Neural progenitor cell (in vitro differentiated cells): Measurements from ENCODE around the gene MDM4. TPM values are rescaled to one million over a fixed set of nuclear protein-coding genes. Genes with fewer than 3 reads are reported as not detected.

Experiments
- DNase-seq: peaks from one replicate; pipeline ENCODE4 v3.0.0-alpha.2; 2016; ENCODE audit warnings: low spot score
- H2AFZ ChIP-seq: fragments of 200-600 bp; sonication (generic); replicated peaks from 2 replicates; pipeline ENCODE4 v1.6.1; 2016; ENCODE audit warnings: antibody characterized with exemption
- H3F3A ChIP-seq: fragments of 200-600 bp; sonication (generic); 2 replicates; pipeline ENCODE4 v1.6.1; 2016; ENCODE audit warnings: antibody characterized with exemption, low read depth
- H3K27ac ChIP-seq: fragments of 200-600 bp; sonication (generic); 2 replicates; pipeline ENCODE4 v1.5.1; 2016; ENCODE audit warnings: mild to moderate bottlenecking
- H3K27me3 ChIP-seq: fragments of 200-600 bp; sonication (generic); 2 replicates; pipeline ENCODE4 v1.6.1; 2016; ENCODE audit warnings: mild to moderate bottlenecking, moderate library complexity
- H3K36me3 ChIP-seq: fragments of 200-600 bp; sonication (generic); 2 replicates; pipeline ENCODE4 v1.5.1; 2016
- H3K4me1 ChIP-seq: fragments of 200-600 bp; sonication (generic); 2 replicates; pipeline ENCODE4 v1.6.1; 2016; ENCODE audit warnings: mixed run types
- H3K4me2 ChIP-seq: fragments of 200-600 bp; sonication (generic); 2 replicates; pipeline ENCODE4 v1.6.1; 2016
- H3K4me3 ChIP-seq: fragments of 200-600 bp; sonication (generic); 2 replicates; pipeline ENCODE4 v1.5.1; 2016
- H3K79me2 ChIP-seq: fragments of 200-600 bp; sonication (generic); 2 replicates; pipeline ENCODE4 v1.6.1; 2016; ENCODE audit warnings: low read depth
- H3K9ac ChIP-seq: fragments of 200-600 bp; sonication (generic); 2 replicates; pipeline ENCODE4 v1.6.1; 2016
- H3K9me3 ChIP-seq: fragments of 200-600 bp; sonication (generic); 2 replicates; pipeline ENCODE4 v1.5.1; 2016; ENCODE audit warnings: low read depth
- H4K20me1 ChIP-seq: fragments of 200-600 bp; sonication (generic); 2 replicates; pipeline ENCODE4 v1.6.1; 2016; ENCODE audit warnings: low read depth
- H3K27ac Mint-ChIP-seq: 3 replicates; pipeline ENCODE4 v1.8.0; 2021; ENCODE audit warnings: mixed read lengths
- H3K27me3 Mint-ChIP-seq: 2 replicates; pipeline ENCODE4 v1.8.0; 2022; ENCODE audit warnings: low read depth, mild to moderate bottlenecking, inconsistent platforms, moderate library complexity, mixed read lengths; ENCODE audit not compliant: insufficient read depth
- H3K36me3 Mint-ChIP-seq: 3 replicates; pipeline ENCODE4 v1.8.0; 2021; ENCODE audit warnings: mixed read lengths
- H3K4me1 Mint-ChIP-seq: 3 replicates; pipeline ENCODE4 v1.8.0; 2021; ENCODE audit warnings: mixed read lengths
- H3K4me3 Mint-ChIP-seq: 3 replicates; pipeline ENCODE4 v1.8.0; 2021; ENCODE audit warnings: mild to moderate bottlenecking, moderate library complexity, mixed read lengths
- H3K9me3 Mint-ChIP-seq: 3 replicates; pipeline ENCODE4 v1.8.0; 2020; ENCODE audit warnings: mixed read lengths
- CTCF ChIP-seq: fragments of 200-600 bp; sonication (generic); IDR thresholded peaks from 2 replicates; pipeline ENCODE4 v1.5.1; 2017; ENCODE audit warnings: antibody characterized with exemption, mild to moderate bottlenecking
- EZH2 ChIP-seq: fragments of 200-600 bp; sonication (generic); IDR thresholded peaks from 2 replicates; pipeline ENCODE4 v1.6.1; 2017; ENCODE audit warnings: antibody characterized with exemption, mild to moderate bottlenecking, moderate library complexity
- EZH2phosphoT487 ChIP-seq: fragments of 200-600 bp; sonication (generic); IDR thresholded peaks from 2 replicates; pipeline ENCODE4 v1.6.1; 2017; ENCODE audit warnings: antibody characterized with exemption
- total RNA-seq: library from RNA; depleted of rRNA; stranded (reverse); fragments of >200 nt; gene quantifications from 2 replicates; pipeline ENCODE4 v1.2.3, GENCODE V29; 2015; ENCODE audit warnings: low replicate concordance

Gene MDM4
- total RNA-seq, 1 donor from 2014 or later = 72.9 TPM

- Histone ChIP-seq H2AFZ (no peak overlapping the region), H3K27ac (no peak overlapping the region), H4K20me1 (peaks cover 21% of the 10 kb centered on the region), H3K9me3 (no peaks in the 10 kb centered on the region), H3K79me2 (peaks cover 14% of the 10 kb centered on the region), H3K4me1 (no peaks in the 10 kb centered on the region), H3K9ac (no peak overlapping the region), H3K4me2 (no peak overlapping the region), H3K27me3 (no peaks in the 10 kb centered on the region), H3K36me3 (no peaks in the 10 kb centered on the region), H3F3A (no peaks in the 10 kb centered on the region), H3K4me3 (no peak overlapping the region)
- peaks cover 7% of the 10 kb centered on the region for H3K9me3 Mint-ChIP-seq
- H3K4me3 Mint-ChIP-seq = no peak overlapping the region
- TF ChIP-seq EZH2phosphoT487 = no peak
- no peak for TF ChIP-seq EZH2
- TF ChIP-seq CTCF = no peak
- no peak for DNase-seq
- no peak overlapping the region for H3K27ac Mint-ChIP-seq
- H3K36me3 Mint-ChIP-seq = peaks cover 50% of the 10 kb centered on the region
- peaks cover 5% of the 10 kb centered on the region for H3K27me3 Mint-ChIP-seq
- H3K4me1 Mint-ChIP-seq = peaks cover 27% of the 10 kb centered on the region
These were observed 47.4 kb upstream of the MDM4 start for GRCh38 chr1:204468766-204469302.

GRCh38 chr1:204469304-204469703 is 46.9 kb upstream of the MDM4 start:
- no peak overlapping the region for H3K9ac ChIP-seq
- H3K27me3 Mint-ChIP-seq = peaks cover 4% of the 10 kb centered on the region

GRCh38 chr1:204471687-204472086 is 44.5 kb upstream of the MDM4 start:
- Mint-ChIP-seq H3K4me1 (peaks cover 25% of the 10 kb centered on the region), H3K27ac (no peak overlapping the region), H3K9me3 (peaks cover 7% of the 10 kb centered on the region), H3K27me3 (peaks cover 4% of the 10 kb centered on the region), H3K4me3 (no peak overlapping the region), H3K36me3 (peaks cover 50% of the 10 kb centered on the region)
- Histone ChIP-seq H3K36me3 (no peaks in the 10 kb centered on the region), H3K4me3 (no peak overlapping the region), H3K9me3 (no peaks in the 10 kb centered on the region), H3K4me1 (no peaks in the 10 kb centered on the region), H3K27ac (no peak overlapping the region), H4K20me1 (peaks cover 7% of the 10 kb centered on the region), H2AFZ (no peak overlapping the region), H3K9ac (no peak overlapping the region), H3F3A (no peaks in the 10 kb centered on the region), H3K27me3 (no peaks in the 10 kb centered on the region), H3K4me2 (no peak overlapping the region), H3K79me2 (peaks cover 40% of the 10 kb centered on the region)
- no peak for DNase-seq
- TF ChIP-seq EZH2phosphoT487 = no peak
- no peak for TF ChIP-seq CTCF
- no peak for TF ChIP-seq EZH2

More at GRCh38 chr1:204469304-204469703, 46.9 kb upstream of the MDM4 start:
- H3F3A ChIP-seq = no peaks in the 10 kb centered on the region
- no peak overlapping the region for H2AFZ ChIP-seq
- H3K27ac Mint-ChIP-seq = peak overlapping the region; percentile 74
- peaks cover 29% of the 10 kb centered on the region for H3K4me1 Mint-ChIP-seq
- H3K27ac ChIP-seq = no peak overlapping the region
- H3K4me1 ChIP-seq = no peaks in the 10 kb centered on the region
- H3K4me3 Mint-ChIP-seq = no peak overlapping the region
- H3K4me3 ChIP-seq = no peak overlapping the region
- no peaks in the 10 kb centered on the region for H3K9me3 ChIP-seq
- peaks cover 21% of the 10 kb centered on the region for H4K20me1 ChIP-seq
- DNase-seq = no peak
- no peak overlapping the region for H3K4me2 ChIP-seq
- peaks cover 48% of the 10 kb centered on the region for H3K36me3 Mint-ChIP-seq
- H3K79me2 ChIP-seq = peaks cover 17% of the 10 kb centered on the region
- no peak for TF ChIP-seq CTCF
- no peak for TF ChIP-seq EZH2
- TF ChIP-seq EZH2phosphoT487 = no peak
- peaks cover 7% of the 10 kb centered on the region for H3K9me3 Mint-ChIP-seq
- no peaks in the 10 kb centered on the region for H3K27me3 ChIP-seq
- no peaks in the 10 kb centered on the region for H3K36me3 ChIP-seq
